HEK293 (cell line): ENCODE results near the gene CLDN3.

ENCODE experiments used
- AEBP2 ChIP-seq: fragments of 450-650 bp; formaldehyde crosslinking; IDR thresholded peaks from 2 replicates; pipeline ENCODE4 v1.5.1; 2016; ENCODE audit warnings: missing biosample characterization, missing genetic modification characterization, borderline replicate concordance
- BCL11A ChIP-seq: fragments of 450-650 bp; formaldehyde crosslinking; IDR thresholded peaks from 2 replicates; pipeline ENCODE4 v1.5.1; 2016; ENCODE audit warnings: low read depth, missing biosample characterization, missing genetic modification characterization
- PRDM10 ChIP-seq: fragments of 450-650 bp; formaldehyde crosslinking; IDR thresholded peaks from 2 replicates; pipeline ENCODE4 v1.5.1; 2016; ENCODE audit warnings: missing biosample characterization, missing genetic modification characterization
- SP7 ChIP-seq: fragments of 450-650 bp; formaldehyde crosslinking; IDR thresholded peaks from 2 replicates; pipeline ENCODE4 v1.5.1; 2016; ENCODE audit warnings: missing biosample characterization, missing genetic modification characterization
- ZNF239 ChIP-seq: fragments of 450-650 bp; formaldehyde crosslinking; IDR thresholded peaks from 2 replicates; pipeline ENCODE4 v1.5.1; 2016; ENCODE audit warnings: missing biosample characterization, missing genetic modification characterization
- ZNF24 ChIP-seq: fragments of 450-650 bp; formaldehyde crosslinking; IDR thresholded peaks from 2 replicates; pipeline ENCODE4 v1.5.1; 2016; ENCODE audit warnings: missing biosample characterization, missing genetic modification characterization
- ZNF292 ChIP-seq: fragments of 450-650 bp; formaldehyde crosslinking; IDR thresholded peaks from 2 replicates; pipeline ENCODE4 v1.5.1; 2016; ENCODE audit warnings: low read depth, missing biosample characterization, missing genetic modification characterization, borderline replicate concordance
- ZNF426 ChIP-seq: fragments of 450-650 bp; formaldehyde crosslinking; IDR thresholded peaks from 2 replicates; pipeline ENCODE4 v1.5.1; 2017; ENCODE audit warnings: missing biosample characterization, missing genetic modification characterization, mild to moderate bottlenecking, inconsistent platforms, moderate library complexity
- ZNF621 ChIP-seq: fragments of 450-650 bp; formaldehyde crosslinking; IDR thresholded peaks from 2 replicates; pipeline ENCODE4 v1.5.1; 2017; ENCODE audit warnings: missing biosample characterization, missing genetic modification characterization
- ZNF791 ChIP-seq: fragments of 450-650 bp; formaldehyde crosslinking; IDR thresholded peaks from 2 replicates; pipeline ENCODE4 v1.5.1; 2016; ENCODE audit warnings: missing biosample characterization, missing genetic modification characterization
- TF ChIP-seq, protein P1 (sequence below): fragments of 450-650 bp; formaldehyde crosslinking; IDR thresholded peaks from 2 replicates; pipeline ENCODE4 v1.5.1; 2016; ENCODE audit warnings: missing biosample characterization, missing genetic modification characterization
- TF ChIP-seq, protein P2 (sequence below): fragments of 450-650 bp; formaldehyde crosslinking; IDR thresholded peaks from 2 replicates; pipeline ENCODE4 v1.5.1; 2016; ENCODE audit warnings: missing biosample characterization, missing genetic modification characterization

GRCh38 chr7:73726083-73726466 is 44.0 kb downstream of the CLDN3 start:
- TF ChIP-seq ZNF621 (tag by site-specific recombination) (no peak), ZNF426 (tag by site-specific recombination) (no peak), ZNF791 (no peak), AEBP2 (tag by site-specific recombination) (no peak), ZNF239 (tag by site-specific recombination) (no peak), ZNF292 (tag by site-specific recombination) (no peak), BCL11A (no peak), SP7 (tag by site-specific recombination) (no peak), ZNF24 (tag by site-specific recombination) (no peak), PRDM10 (tag by site-specific recombination) (no peak)
- TF ChIP-seq, protein P1, sequence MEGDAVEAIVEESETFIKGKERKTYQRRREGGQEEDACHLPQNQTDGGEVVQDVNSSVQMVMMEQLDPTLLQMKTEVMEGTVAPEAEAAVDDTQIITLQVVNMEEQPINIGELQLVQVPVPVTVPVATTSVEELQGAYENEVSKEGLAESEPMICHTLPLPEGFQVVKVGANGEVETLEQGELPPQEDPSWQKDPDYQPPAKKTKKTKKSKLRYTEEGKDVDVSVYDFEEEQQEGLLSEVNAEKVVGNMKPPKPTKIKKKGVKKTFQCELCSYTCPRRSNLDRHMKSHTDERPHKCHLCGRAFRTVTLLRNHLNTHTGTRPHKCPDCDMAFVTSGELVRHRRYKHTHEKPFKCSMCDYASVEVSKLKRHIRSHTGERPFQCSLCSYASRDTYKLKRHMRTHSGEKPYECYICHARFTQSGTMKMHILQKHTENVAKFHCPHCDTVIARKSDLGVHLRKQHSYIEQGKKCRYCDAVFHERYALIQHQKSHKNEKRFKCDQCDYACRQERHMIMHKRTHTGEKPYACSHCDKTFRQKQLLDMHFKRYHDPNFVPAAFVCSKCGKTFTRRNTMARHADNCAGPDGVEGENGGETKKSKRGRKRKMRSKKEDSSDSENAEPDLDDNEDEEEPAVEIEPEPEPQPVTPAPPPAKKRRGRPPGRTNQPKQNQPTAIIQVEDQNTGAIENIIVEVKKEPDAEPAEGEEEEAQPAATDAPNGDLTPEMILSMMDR (tag by site-specific recombination), result no peak
- TF ChIP-seq, protein P2, sequence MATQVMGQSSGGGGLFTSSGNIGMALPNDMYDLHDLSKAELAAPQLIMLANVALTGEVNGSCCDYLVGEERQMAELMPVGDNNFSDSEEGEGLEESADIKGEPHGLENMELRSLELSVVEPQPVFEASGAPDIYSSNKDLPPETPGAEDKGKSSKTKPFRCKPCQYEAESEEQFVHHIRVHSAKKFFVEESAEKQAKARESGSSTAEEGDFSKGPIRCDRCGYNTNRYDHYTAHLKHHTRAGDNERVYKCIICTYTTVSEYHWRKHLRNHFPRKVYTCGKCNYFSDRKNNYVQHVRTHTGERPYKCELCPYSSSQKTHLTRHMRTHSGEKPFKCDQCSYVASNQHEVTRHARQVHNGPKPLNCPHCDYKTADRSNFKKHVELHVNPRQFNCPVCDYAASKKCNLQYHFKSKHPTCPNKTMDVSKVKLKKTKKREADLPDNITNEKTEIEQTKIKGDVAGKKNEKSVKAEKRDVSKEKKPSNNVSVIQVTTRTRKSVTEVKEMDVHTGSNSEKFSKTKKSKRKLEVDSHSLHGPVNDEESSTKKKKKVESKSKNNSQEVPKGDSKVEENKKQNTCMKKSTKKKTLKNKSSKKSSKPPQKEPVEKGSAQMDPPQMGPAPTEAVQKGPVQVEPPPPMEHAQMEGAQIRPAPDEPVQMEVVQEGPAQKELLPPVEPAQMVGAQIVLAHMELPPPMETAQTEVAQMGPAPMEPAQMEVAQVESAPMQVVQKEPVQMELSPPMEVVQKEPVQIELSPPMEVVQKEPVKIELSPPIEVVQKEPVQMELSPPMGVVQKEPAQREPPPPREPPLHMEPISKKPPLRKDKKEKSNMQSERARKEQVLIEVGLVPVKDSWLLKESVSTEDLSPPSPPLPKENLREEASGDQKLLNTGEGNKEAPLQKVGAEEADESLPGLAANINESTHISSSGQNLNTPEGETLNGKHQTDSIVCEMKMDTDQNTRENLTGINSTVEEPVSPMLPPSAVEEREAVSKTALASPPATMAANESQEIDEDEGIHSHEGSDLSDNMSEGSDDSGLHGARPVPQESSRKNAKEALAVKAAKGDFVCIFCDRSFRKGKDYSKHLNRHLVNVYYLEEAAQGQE (tag by site-specific recombination), result no peak
